Sciatic nerve (tissue), 2 donors: Measurements from ENCODE around the gene ZC3H13. TPM values are rescaled to one million over a fixed set of nuclear protein-coding genes. Genes with fewer than 3 reads are reported as not detected.

ENCODE experiments used
- ATAC-seq: fragments of 200-7000 bp; cut with Tn5 transposase; one replicate; pipeline ENCODE4 v1.9.1; 2020; ENCODE audit warnings: mild to moderate bottlenecking, moderate library complexity
- DNase-seq: peaks from one replicate; pipeline ENCODE4 v3.0.0-alpha.2; 2020; ENCODE audit warnings: low spot score
- intact Hi-C: fragments of 100-400 bp; cut with DNase I; formaldehyde crosslinking; loops from one replicate; pipeline ENCODE4 v1.14.2; 2022
- total RNA-seq: library from RNA; stranded (reverse); fragmentation: NEBNext Ultra II Directional; extraction: Animal tissue kit (Norgen Biotek cat#: 25700); gene quantifications from one replicate; pipeline ENCODE4 v1.2.1, GENCODE V29; 2021
- donor health status: DM: no; HTN: no; CAD: no.
- donor health status: DM: no; HTN: no; CAD: no.

Gene ZC3H13
- total RNA-seq, 1 donor from 2014 or later = 74.1 TPM

DNA sequence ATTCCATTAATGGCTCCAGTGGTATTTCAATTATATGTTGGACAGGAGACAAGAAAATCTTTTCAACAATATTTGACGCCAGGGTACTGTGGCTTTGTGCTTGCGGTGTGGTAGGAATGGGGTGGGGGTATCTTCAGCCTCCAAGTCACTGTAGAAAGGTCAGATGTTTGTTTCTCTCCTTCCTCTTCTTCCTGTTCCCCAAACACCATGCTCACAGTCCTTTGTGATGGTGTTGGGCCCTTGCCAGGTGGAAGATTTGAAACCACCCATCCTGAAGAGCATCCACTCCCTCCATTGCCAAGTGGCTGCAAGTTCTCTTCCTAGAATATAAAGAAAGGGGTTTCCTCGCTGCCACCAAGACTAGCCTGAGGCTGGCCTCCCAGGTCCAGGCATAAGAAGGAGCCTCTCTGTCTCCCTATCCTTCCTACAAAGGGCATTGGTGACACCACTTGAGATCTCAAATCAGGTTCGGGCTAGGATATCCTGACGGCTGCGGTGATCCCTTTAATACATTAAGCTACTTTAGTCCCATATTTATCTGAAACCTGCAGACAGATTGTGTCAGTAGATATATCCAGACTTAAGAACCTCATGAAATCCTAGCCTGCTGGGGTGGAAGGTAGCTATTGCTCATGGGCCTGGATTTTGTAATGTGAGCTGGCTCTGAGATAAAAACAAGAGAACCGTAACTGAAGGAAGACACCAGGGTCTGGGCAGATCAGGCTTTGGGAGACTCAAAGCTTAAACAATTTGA lies 136.7 kb downstream of the ZC3H13 start:
- intact Hi-C loops = no loop called here
- ATAC-seq (no peak), DNase-seq (no peak)

DNA sequence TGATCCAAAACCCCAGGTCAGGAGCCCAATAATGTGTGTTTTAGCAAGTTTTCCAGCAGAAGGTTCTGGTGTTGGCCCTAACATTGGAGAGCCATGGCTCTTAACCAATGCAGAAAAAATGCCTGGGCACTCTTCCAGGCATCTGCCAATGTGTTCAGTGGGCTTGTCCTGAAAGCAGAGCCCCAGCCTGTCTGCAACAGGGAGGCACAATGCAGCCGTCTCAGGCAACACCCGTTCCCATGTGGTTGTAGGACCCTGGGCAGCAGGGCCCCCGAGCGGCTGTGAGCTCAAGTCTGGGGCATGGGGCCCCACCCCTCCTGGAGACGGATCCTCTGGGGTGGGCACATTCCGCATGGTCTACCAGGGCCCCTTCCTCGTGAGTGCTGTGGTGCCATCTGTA lies 142.9 kb downstream of the ZC3H13 start:
- intact Hi-C loops = no loop called here
- DNase-seq (no peak), ATAC-seq (no peak)

DNA sequence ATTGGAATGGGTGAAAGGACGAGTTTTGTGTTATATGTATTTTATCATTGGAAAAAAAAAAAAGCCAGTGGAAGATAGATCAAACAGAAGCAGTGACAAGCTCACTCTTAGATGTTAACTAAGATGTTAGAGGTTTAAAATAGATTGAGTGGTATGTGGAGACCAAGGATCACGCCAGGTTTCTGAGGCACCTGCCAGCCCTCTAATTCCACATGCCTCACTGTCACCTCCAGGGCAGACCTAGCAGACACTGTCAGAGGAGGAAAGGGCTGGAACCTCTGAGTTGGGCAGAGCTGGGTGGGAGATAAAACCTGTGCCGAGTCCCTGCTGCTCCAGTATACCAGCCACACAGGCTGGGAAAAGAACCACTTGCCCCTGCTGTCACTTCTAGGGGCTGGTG lies 143.5 kb downstream of the ZC3H13 start:
- DNase-seq (no peak), ATAC-seq (no peak)
- intact Hi-C loops = no loop called here

DNA sequence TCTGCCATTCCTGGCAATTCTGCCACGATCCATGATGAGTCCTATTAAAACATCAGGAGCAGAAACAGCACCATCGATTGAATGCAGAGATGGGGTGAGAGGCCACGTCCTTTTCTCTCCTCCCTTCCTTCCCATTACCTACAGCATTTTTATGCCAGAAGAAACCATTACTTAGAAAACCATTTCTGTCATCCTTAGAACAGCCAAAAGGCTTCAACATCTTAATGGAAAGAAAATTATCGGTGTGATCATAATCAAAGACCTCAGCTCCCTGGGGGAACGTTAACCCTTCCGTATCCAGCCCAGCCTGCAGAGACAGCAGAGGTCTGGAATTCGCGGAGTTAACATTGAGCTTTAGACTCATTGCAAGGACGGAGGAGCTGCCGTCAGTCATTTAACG lies 145.0 kb downstream of the ZC3H13 start:
- DNase-seq = no peak
- no peak for ATAC-seq
- intact Hi-C loops = no loop called here

Other genes starting within 250 kb of the ZC3H13 start
- gene SIAH3, start 201.0 kb downstream of the ZC3H13 start, total RNA-seq = not detected
- not detected for gene CPB2, start 52.3 kb upstream of the ZC3H13 start, total RNA-seq
- 52.7 TPM for gene LCP1, start 129.4 kb upstream of the ZC3H13 start, total RNA-seq
- gene LRRC63, start 159.2 kb upstream of the ZC3H13 start, total RNA-seq = 0.49 TPM